Ovary (tissue), 9 donors: ENCODE data around the gene POLH. TPM values are rescaled to one million over a fixed set of nuclear protein-coding genes. Genes with fewer than 3 reads are reported as not detected.

Source experiments
- DNase-seq, 5 donors: peaks; one replicate each; pipeline ENCODE4 v3.0.0-alpha.2; 2019 to 2020
- H3K27ac ChIP-seq, 2 donors: fragments of 200-600 bp; one replicate each; pipeline versions ENCODE4 v1.5.1 to v1.8.0; 2019 to 2022
- H3K27me3 ChIP-seq: fragments of 200-600 bp; one replicate; pipeline ENCODE4 v1.8.0; 2022
- H3K36me3 ChIP-seq: fragments of 200-600 bp; sonication (generic); one replicate; pipeline ENCODE4 v1.5.1; 2019
- H3K4me1 ChIP-seq: one replicate; pipeline ENCODE4 v1.8.1; 2013; ENCODE audit warnings: mild to moderate bottlenecking, moderate library complexity; ENCODE audit not compliant: insufficient read depth
- H3K4me3 ChIP-seq: fragments of 200-600 bp; sonication (generic); one replicate; pipeline ENCODE4 v1.5.1; 2017
- H3K9me3 ChIP-seq, 2 donors: fragments of 200-600 bp in 1 of 2; sonication (generic) in 1 of 2; one replicate each; pipeline versions ENCODE4 v1.5.1 to v1.8.1; 2013 to 2019; ENCODE audit warnings: mild to moderate bottlenecking in 1 of 2, moderate library complexity in 1 of 2
- CTCF ChIP-seq, 3 donors: fragments of 450-650 bp in 2 of 3; fragments of 200-600 bp in 1 of 3; IDR thresholded peaks; one replicate each; pipeline versions ENCODE4 v1.5.1 to v1.8.0; 2016 to 2022; ENCODE audit warnings: antibody characterized with exemption in 3 of 3, mild to moderate bottlenecking in 1 of 3
- EP300 ChIP-seq: sonication (generic); formaldehyde crosslinking; IDR thresholded peaks from one replicate; pipeline ENCODE4 v1.6.1; 2017; ENCODE audit warnings: antibody characterized with exemption
- POLR2A ChIP-seq: fragments of 450-650 bp; IDR thresholded peaks from one replicate; pipeline ENCODE4 v1.6.1; 2017; ENCODE audit warnings: antibody characterized with exemption, mild to moderate bottlenecking, moderate library complexity
- WGBS, 3 donors: extraction: QIAGEN DNeasy Blood & Tissue Kit in 1 of 3; methylation state at CpG; one replicate each; pipeline versions ENCODE4 v1.1.5 to v1.1.7; 2013 to 2017; 5-methylcytosine and 5-hydroxymethylcytosine counted together
- intact Hi-C, 4 donors: fragments of 100-400 bp; cut with DNase I; formaldehyde crosslinking; loops; one replicate each; pipeline versions ENCODE4 v1.11.0 to v1.15.1; 2022 to 2023
- polyA plus RNA-seq, 2 donors: library from polyadenylated mRNA; stranded (reverse); fragments of 200-250 nt in 1 of 2; fragments of 350-450 nt in 1 of 2; fragmentation: Illumina TruSeq in 1 of 2; extraction: RNeasy Lipid Tissue Mini Kit (QIAGEN cat#74804) in 1 of 2; gene quantifications; one replicate each; pipeline ENCODE4 v1.2.3, GENCODE V29; 2013 to 2014
- total RNA-seq, 7 donors: library from RNA; depleted of rRNA in 2 of 7; stranded (reverse); fragments of >200 nt in 2 of 7; fragmentation: NEBNext Ultra II Directional in 3 of 7; extraction: Animal tissue kit (Norgen Biotek cat#: 25700) in 3 of 7; gene quantifications; one replicate each; pipeline versions ENCODE4 v1.1.0 to v1.2.4, GENCODE V29; 2016 to 2023
- donor health status: DM: no; HTN: no; CAD: no; lungs with moderate emphysema.
- donor health status: DM: no; HTN: no; CAD: no.
- donor health status: Bipolar disorder and iron deficiency.
- donor health status: DM: yes; HTN: yes; CAD: no.
- donor health status: DM: no; HTN: no; CAD: no.
- donor health status: DM: yes; HTN: yes; CAD: no.

Gene POLH
- total and polyA plus RNA-seq, 9 donors = 4.6 to 15.5 (median 8.6) TPM

- H3K27ac ChIP-seq = no peak overlapping the region
- H3K9me3 ChIP-seq = no peaks in the 10 kb centered on the region
- TF ChIP-seq EP300 (peak; percentile 22), POLR2A (no peak), CTCF (IDR thresholded peaks at IDR 0.05) (no peak)
- H3K36me3 ChIP-seq = no peaks in the 10 kb centered on the region
- no peak overlapping the region for H3K4me3 ChIP-seq
- H3K27me3 ChIP-seq = no peaks in the 10 kb centered on the region
- DNase-seq = peak in 4 of 5 donors; percentile 33 to 77 (median 61)
- H3K4me1 ChIP-seq = peaks cover 6% of the 10 kb centered on the region
- WGBS, 3 donors = 70 to 72% (median 72%) methylated on average over 5 of the region's 5 CpGs
- intact Hi-C loops = no loop called here
Observed at GRCh38 chr6:43627008-43627825, 51.2 kb downstream of the POLH start.

- DNase-seq = peak; percentile 49 to 73 (median 59)
- no peaks in the 10 kb centered on the region for H3K27me3 ChIP-seq
- H3K36me3 ChIP-seq = no peaks in the 10 kb centered on the region
- intact Hi-C loops = no loop called here
- no peaks in the 10 kb centered on the region for H3K9me3 ChIP-seq
- TF ChIP-seq POLR2A (no peak), EP300 (no peak), CTCF (IDR thresholded peaks at IDR 0.05) (no peak)
- H3K4me1 ChIP-seq = peaks cover 6% of the 10 kb centered on the region
- peak overlapping the region; percentile 72 to 83 for H3K27ac ChIP-seq
- WGBS, 3 donors = 0 to 1% (median 0%) methylated on average over 25 of the region's 25 CpGs
- H3K4me3 ChIP-seq = peak overlapping the region; percentile 100
Observed at GRCh38 chr6:43628393-43629103, 52.6 kb downstream of the POLH start.

- WGBS, 3 donors = 0% methylated on average over 27 to 46 of the region's 46 CpGs
- no peaks in the 10 kb centered on the region for H3K9me3 ChIP-seq
- intact Hi-C loops = no loop called here
Observed at GRCh38 chr6:43629104-43629504, 53.1 kb downstream of the POLH start, which contains the start of gene GTPBP2. Gene GTPBP2, minus strand, starts transcription at chr6:43629264. Its CDS starts 102 bp downstream, at chr6:43629162.

More at GRCh38 chr6:43629104-43629504, 53.1 kb downstream of the POLH start, which contains the start of gene GTPBP2:
- Histone ChIP-seq H3K4me1 (peaks cover 6% of the 10 kb centered on the region), H3K4me3 (peak within 1 kb of the TSS; percentile 100), H3K27me3 (no peaks in the 10 kb centered on the region), H3K27ac (peak within 1 kb of the TSS; percentile 80 to 84), H3K36me3 (no peaks in the 10 kb centered on the region)
- peak; percentile 97 to 99 (median 98) for DNase-seq
- TF ChIP-seq CTCF (IDR thresholded peaks at IDR 0.05) (no peak), POLR2A (no peak), EP300 (no peak)
